ENCODE measurements around the gene MEN1.
"Not testable (repeated sequence)": the region's sequence is repeated elsewhere in the genome, so short reads cannot be mapped to it uniquely, and the experiment has no call there.

MEN1 gene

DNA sequence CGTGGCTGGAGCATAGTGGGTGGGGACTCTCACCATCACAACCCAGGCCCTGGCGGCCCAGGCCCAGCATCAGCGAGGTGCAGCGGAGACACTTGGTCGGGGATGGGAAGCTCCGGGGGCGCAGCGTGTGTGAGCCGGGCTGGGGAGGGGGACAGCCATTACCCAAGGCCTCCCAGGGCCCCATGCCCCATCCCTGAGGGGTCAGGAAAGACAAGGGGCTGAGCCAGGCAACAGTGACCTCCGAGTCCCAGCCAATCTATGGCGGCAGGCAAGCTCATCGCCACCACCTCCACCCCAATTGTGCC lies 22.8 kb upstream of the MEN1 start:
- no peak for DNase-seq (ENCODE audit: low read depth in 2 of 2)

DNA sequence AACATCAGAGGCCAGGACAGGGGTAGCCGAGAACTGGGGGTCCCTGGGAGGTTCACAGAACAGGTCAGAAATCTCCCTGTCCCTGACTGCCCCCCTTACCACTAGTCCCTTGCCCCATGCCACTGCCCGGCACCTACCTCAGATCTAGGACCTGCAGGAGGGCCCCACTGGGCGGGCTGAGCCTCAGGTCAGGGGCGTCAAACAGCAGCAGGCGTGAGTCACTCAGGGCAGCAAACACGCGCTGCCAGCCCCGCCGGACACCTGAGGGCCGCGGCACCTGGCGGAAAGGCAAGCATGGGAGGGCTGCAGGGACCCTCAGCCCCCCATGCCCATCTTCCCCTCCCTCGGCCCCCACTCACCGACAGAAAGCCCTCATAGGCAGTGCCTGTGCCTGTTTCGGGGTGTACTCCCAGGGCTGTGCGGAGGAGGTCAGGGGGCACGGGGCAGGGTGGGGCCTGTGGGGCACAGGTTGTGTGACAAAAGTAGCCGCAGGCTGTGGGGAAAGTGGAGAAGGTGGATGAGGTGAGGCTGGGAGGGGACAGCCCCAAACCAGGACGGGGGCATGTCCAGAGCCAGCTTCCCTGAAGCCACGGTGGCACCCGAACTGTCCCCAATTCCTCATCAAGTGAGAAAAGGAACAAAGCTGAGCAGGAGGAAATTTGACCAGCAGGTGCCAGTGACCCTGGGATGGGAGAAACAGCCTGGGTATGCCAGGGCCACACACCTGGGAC lies 22.3 kb upstream of the MEN1 start:
- DNase-seq (ENCODE audit: low read depth in 2 of 2): no peak

DNA sequence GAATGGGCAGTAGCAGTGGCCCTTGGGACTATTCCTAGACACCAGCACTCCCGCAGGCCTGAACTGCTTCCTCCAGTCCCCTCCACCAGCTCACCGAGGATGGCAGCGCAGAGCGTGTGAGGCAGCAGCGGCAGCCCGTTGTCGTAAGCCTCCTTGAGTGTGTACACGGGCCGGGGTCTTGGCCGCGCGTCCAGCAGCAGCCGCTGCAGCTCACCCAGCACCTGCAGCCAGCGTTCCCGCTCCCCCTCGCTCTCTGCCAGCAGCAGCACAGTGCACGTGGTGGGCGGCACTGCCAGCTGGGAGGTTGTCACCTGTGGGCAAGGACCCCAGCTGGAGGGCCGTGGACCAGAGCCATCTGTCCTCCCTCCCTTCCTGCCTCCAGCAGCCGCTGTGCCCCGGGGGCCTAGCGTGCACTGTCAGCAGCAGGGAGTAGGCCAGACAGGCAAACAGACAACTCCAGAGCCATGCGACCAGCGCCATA lies 21.1 kb upstream of the MEN1 start:
- DNase-seq (ENCODE audit: low read depth in 2 of 2): no peak

DNA sequence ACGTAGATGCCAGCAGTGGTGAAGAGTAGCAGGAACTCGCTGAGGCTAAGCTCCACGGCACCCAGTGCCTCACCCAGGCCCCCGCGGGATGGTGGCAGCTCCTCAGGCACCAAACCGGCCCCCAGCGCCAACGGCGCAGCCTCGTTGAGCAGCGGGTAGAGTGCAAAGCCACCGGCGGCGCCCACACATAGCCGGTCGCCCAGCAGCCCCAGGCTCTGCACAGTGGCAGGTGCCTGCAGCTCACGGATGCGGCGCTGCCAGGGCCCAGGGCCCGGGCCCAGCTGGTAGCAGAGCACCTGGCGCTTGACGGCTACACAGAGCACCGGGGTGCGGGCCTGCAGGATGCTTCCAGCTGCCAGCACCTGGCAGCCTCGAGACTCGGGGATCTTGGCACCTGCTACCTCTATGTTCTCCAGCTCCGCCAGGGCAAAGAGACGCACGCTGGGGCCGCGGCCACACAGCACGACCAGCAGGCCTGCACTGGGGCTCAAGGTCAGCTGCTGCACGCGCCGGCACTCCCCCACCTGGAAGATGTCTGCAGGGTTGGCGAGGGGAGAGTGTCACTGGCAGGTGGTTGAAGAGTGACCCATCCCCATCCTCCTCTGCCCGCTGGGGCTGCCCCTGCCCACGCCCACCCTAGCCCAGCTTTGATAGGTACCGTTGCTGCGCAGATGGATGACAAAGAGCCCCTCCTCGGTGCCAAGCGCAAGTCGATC lies 19.3 kb upstream of the MEN1 start:
- DNase-seq (ENCODE audit: low read depth in 2 of 2): no peak

DNA sequence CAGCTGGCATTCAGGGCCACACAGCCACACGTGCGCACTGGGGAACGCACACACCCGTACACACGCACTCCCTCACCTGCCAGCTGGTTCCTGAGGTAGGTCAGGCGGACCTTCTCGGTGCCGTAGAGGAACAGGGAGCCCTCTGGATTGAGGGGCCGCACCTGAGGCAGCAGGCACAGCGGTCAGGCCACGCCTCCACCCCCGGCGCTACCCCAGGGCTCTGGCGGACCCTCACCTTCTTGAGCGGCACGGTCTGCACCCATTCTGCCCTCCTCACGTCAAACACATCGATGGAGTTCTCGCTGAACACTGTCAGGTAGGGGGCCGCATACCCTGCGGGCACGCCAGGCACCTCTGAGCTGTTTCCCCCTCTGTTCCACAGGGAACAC lies 17.1 kb upstream of the MEN1 start:
- DNase-seq (ENCODE audit: low read depth in 2 of 2): no peak

DNA sequence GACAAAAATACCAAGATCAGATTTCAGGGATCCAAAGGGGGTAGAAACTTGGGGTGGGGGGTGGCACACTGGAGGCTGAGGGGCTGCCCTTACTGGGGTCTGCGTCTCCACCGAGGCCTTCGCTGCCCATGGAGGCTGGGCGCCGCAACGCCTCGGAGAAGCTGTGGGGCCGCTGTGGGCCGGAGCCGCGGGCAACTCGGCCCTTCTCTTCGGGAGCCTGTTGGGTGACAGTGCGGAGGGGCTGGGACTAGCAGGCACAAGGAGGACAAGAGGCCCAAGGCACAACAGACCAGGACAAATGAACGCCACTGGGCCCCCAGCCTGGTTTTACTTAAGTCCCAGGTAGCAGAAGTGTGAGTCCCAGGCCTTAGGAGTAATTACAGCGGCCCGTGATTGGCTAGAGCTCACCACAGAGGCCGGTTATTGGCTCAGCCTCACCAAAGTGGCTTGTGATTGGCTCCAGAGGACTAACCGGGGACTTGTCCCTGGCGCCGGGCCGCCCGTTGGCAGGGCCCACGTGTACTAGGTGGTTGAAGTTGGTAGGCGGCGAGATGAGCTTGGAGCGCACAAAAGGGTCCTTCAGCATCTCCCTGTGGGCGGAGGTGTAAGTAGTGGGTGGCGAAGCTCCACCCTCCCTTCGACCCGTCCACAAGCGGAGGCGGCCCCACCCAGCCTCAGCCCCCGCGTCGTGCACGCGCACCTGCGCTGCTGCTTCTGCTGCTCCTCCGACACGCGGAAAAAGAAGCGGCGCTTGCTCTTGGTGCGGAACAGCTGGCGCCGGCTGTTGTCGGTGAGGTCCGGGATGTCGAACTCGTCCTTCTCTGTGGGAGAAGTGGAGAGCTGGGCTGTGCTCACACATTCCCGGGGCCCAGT lies 16.5 kb upstream of the MEN1 start:
- DNase-seq (ENCODE audit: low read depth in 2 of 2): no peak

DNA sequence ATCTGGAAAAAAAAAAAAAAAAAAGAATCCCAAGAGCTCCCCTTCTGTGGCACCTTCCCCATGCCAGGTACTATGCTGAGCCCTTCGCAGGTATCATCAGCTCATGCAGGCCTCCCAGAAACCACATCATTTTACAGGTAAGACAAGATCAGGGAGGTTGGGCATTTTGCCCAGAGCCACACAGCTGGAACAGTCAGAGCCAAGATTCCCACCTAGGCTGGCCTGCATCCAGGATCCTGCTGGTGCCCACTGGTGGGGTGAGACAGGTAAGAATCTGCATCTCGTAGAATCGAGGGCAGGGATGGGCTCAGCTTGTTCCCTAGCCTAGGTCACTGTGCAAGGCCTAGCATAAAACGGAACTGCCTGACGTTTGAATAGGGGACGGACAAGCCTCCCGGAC lies 15.7 kb upstream of the MEN1 start:
- DNase-seq (ENCODE audit: low read depth in 2 of 2): no peak

- DNase-seq (ENCODE audit: low read depth in 2 of 2): no peak
Observed at GRCh38 chr11:64823568-64824119, 13.3 kb upstream of the MEN1 start.

- DNase-seq (ENCODE audit: low read depth in 2 of 2): no peak
Observed at GRCh38 chr11:64817476-64817875, 7.1 kb upstream of the MEN1 start.

DNA sequence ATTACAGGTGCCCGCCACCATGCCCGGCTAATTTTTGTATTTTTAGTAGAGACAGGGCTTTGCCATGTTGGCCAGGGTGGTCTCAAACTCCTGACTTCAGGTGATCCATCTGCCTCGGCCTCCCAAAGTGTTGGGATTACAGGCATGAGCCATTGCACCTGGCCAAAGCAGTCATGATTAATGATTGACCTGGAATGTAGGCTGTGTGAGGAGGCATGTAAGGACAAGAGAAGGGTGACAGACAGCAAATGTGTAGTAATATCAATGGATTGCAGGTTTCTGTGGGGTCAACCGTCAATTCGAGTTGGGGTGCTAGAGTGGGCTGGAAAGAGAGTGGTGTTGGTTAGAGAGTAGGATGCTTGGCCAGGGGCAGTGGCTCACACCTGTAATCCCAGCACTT lies 5.1 kb upstream of the MEN1 start:
- not testable (repeated sequence) for DNase-seq (ENCODE audit: low read depth in 2 of 2)

DNA sequence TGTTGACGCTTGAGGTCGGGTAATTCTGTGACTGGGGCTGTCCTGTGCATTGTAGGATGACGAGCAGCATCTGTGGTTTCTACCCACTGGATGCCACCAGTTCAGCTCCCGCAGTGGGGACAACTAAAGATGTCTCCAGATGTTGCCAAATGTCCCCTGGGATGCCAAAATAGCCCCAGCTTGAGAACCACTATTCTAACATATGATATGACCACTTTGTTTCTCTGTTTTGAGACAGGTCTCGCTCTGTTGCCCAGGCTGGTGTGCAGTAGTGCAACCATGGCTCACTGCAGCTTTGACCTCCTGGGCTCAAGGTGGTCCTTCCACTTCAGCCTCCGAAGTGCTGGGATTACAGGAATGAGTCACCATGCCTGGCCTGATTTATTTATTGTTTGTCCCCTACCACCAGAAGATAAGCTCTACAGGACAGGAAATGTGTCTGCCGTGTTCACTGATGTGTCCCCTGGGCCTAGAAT lies 4.4 kb upstream of the MEN1 start:
- no peak for DNase-seq (ENCODE audit: low read depth in 2 of 2)

DNA sequence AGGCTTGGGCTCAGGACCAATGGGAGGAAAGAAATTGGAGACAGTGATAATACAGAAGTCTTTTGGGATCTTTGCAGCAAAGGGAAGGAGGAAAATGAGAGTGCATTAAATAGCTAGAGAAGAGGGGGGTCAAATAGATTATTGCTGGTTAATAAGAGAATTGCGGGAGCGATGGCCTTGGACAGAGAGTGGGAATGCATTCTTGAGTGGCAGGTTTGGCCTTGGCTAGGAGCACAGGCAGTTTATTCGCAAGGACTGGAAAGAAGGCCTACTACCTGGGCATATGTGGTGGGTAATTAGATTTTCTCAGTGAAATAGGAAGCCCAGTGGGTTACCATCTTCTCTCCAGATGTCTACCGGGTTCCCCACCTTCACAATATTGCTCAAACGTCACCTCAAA lies 3.5 kb upstream of the MEN1 start:
- no peak for DNase-seq (ENCODE audit: low read depth in 2 of 2)

GRCh38 chr11:64810891-64811272 lies 531 bp upstream of the MEN1 start:
- DNase-seq (ENCODE audit: low read depth in 2 of 2): peak in 1 of 2 donors; percentile 29

GRCh38 chr11:64809781-64810241 lies 540 bp downstream of the MEN1 start:
- DNase-seq (ENCODE audit: low read depth in 2 of 2): no peak

DNA sequence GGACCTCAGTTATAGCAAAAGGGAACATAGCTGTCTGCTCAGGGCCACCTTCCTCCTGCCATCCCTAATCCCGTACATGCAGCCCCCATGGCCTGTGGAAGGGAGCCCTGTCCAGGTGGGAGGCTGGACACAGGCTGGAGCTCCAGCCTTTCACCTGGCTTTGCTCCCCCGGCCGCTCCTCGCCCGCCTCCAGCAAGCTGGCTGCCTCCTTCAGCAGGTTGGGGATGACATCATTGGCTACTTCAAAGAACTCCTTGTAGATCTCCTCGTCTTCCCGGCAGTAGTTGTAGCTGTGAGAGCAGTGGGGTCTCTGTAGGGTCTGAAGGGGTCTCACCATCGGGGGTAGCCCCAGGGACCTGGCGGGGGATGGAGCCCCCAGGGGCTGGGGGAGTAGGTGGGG lies 4.9 kb downstream of the MEN1 start:
- no peak for DNase-seq (ENCODE audit: low read depth in 2 of 2)

DNA sequence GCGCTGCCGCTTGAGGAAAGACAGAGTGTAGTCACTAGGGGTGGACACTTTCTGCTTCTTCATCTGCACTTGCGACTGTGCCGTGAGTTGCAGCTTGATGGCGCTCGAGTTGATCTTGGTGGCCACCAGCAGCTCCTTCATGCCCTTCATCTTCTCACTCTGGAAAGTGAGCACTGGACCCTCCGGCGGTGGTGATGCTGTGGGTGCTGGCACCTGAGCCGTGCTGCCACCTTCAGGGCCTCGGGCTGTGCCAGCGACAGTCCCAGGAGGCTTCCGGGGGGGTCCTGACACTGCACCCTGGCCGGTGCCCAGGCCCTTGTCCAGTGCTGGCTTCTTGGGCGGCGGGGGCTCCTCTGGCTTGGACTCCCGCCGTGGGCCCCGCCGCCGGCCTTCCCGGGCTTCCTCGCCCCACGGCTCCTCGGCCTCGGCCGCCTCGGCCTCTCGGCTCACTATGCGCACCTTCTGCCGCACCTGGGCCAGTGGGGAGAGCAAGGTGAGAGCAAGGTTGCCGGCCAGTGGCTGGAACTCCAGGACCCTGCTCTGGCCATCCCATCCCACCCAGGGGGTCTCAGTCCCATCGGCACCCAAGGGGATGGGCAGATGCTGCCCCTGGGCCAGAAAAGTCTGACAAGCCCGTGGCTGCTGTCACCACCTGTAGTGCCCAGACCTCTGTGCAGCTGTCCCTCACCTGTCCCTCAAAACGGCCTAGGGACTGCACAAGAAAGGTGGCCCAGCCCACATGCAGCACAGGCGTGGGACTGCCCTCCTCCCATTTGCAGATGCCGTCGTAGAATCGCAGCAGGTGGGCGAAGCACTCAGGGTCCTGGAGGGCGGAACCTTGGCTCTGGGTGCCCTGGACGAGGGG lies 5.8 kb downstream of the MEN1 start:
- no peak for DNase-seq (ENCODE audit: low read depth in 2 of 2)

DNA sequence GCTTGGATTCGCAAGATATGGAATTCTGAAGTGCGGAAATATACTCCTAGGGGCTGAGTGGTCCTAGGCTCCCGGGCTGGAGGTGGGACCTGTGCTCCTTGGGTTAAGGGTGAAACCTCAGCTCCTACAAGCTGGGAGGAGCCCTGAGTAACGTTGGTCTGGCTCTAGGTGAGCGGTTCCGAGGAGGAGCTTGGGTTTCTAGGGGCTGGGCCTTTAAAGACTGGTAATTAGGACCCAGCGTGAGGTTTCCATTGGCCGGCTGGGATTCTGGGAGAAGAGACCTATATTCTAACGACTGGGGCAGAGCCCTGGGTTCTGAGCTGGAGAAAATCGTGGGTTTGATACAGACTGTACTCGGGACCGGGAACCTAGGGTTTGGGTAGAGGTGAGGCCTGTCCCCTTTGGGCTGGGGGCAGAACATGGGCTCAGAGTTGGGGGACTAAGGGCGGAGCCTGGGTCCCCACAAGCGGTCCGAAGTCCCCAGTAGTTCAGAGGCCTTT lies 6.5 kb downstream of the MEN1 start:
- no peak for DNase-seq (ENCODE audit: low read depth in 2 of 2)

- DNase-seq (ENCODE audit: low read depth in 2 of 2): peak; percentile 68 to 76
Observed at GRCh38 chr11:64803158-64803845, 7.0 kb downstream of the MEN1 start, which contains the start of gene MAP4K2. Gene MAP4K2 (minus strand): TSS chr11:64803214. CDS start chr11:64803149, 65 bp downstream.

- no peak for DNase-seq (ENCODE audit: low read depth in 2 of 2)
Observed at GRCh38 chr11:64802370-64803157, 7.8 kb downstream of the MEN1 start.

All from stimulated activated CD8-positive, alpha-beta memory T cell treated with anti-CD3 and anti-CD28 coated beads, Interleukin-2, amount 100 ng/mL, for 1 hour (primary cell).